Astrocyte (in vitro differentiated cells and primary cell): ENCODE results near the gene LRRC8A.

Source experiments
- EZH2 ChIP-seq: IDR thresholded peaks from 2 replicates; pipeline ENCODE4 v1.6.1; 2012; ENCODE audit warnings: mild to moderate bottlenecking, low read length, inconsistent platforms; ENCODE audit not compliant: insufficient read depth
- TF ChIP-seq, protein P1 (sequence below): IDR thresholded peaks from 2 replicates; pipeline ENCODE4 v1.5.1; 2011; ENCODE audit warnings: low read depth, mild to moderate bottlenecking, inconsistent platforms, low read length, moderate library complexity; ENCODE audit not compliant: insufficient read depth

DNA sequence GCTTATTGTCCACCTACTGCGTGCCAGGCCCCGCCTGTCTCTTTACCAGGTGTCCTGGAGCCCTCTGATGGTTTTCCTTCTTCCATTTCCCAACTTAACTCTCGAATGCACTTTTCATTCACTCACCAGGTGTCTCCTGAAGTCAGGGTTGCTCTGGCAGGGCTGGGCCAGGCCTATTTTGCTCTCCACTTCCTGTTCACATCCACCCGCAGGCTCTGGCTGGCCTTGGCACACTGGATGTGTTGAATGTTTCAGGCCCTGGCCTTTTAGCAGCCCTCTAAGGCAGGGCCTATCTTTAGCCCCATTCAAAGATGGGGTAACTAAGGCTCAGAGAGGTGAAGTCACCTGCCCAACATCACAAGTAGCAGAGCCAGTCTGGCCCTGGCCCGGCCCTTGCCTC is 16.4 kb downstream of the LRRC8A start:
- TF ChIP-seq, protein P1, sequence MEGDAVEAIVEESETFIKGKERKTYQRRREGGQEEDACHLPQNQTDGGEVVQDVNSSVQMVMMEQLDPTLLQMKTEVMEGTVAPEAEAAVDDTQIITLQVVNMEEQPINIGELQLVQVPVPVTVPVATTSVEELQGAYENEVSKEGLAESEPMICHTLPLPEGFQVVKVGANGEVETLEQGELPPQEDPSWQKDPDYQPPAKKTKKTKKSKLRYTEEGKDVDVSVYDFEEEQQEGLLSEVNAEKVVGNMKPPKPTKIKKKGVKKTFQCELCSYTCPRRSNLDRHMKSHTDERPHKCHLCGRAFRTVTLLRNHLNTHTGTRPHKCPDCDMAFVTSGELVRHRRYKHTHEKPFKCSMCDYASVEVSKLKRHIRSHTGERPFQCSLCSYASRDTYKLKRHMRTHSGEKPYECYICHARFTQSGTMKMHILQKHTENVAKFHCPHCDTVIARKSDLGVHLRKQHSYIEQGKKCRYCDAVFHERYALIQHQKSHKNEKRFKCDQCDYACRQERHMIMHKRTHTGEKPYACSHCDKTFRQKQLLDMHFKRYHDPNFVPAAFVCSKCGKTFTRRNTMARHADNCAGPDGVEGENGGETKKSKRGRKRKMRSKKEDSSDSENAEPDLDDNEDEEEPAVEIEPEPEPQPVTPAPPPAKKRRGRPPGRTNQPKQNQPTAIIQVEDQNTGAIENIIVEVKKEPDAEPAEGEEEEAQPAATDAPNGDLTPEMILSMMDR, result no peak
- no peak for TF ChIP-seq EZH2
